ENCODE measurements around the gene VEGFC. TPM values are rescaled to one million over a fixed set of nuclear protein-coding genes. Genes with fewer than 3 reads are reported as not detected.

VEGFC gene
- total and polyA plus RNA-seq, 7 experiments from 2014 or later = not detected

GRCh38 chr4:176755613-176756012, 37.1 kb downstream of the VEGFC start:
- ChIA-PET POLR2A (no interaction called here), CTCF (no interaction called here)
- H3K9me3 Mint-ChIP-seq = peaks cover 0 to 12% (median 0%) of the 10 kb centered on the region in 11 donors
- no peak overlapping the region for H3K4me3 Mint-ChIP-seq
- H3K4me1 ChIP-seq (ENCODE audit: control insufficient read depth in 2 of 2, insufficient read depth in 2 of 2, low read length in 2 of 2) = no peaks in the 10 kb centered on the region
- no peak overlapping the region for H3K4me3 ChIP-seq (ENCODE audit: low read length)
- no peaks in the 10 kb centered on the region for H3K9me3 ChIP-seq (ENCODE audit: control insufficient read depth in 2 of 3, low read length in 3 of 3)
- no peak overlapping the region for H3K27ac Mint-ChIP-seq
- no peak overlapping the region for H3K27ac ChIP-seq (ENCODE audit: low read depth, low read length)
- H3K36me3 Mint-ChIP-seq = no peaks in the 10 kb centered on the region
- H3K27me3 Mint-ChIP-seq = no peaks in the 10 kb centered on the region
- no peaks in the 10 kb centered on the region for H3K4me1 Mint-ChIP-seq
- ATAC-seq (no peak), DNase-seq (no peak)
- H3K36me3 ChIP-seq (ENCODE audit: control insufficient read depth in 2 of 3, insufficient read depth in 3 of 3, low read length in 3 of 3) = no peaks in the 10 kb centered on the region
- H3K27me3 ChIP-seq (ENCODE audit: control insufficient read depth in 2 of 2, insufficient read depth in 2 of 2, low read length in 2 of 2) = no peaks in the 10 kb centered on the region
- intact Hi-C loops (cut with micrococcal nuclease) = no loop called here

GRCh38 chr4:176755001-176755400, 37.7 kb downstream of the VEGFC start:
- no peak for DNase-seq
- Histone ChIP-seq H3K27ac (ENCODE audit: low read depth, low read length) (no peak overlapping the region), H3K9me3 (ENCODE audit: control insufficient read depth in 2 of 3, low read length in 3 of 3) (no peaks in the 10 kb centered on the region), H3K27me3 (ENCODE audit: control insufficient read depth in 2 of 2, insufficient read depth in 2 of 2, low read length in 2 of 2) (no peaks in the 10 kb centered on the region), H3K4me1 (ENCODE audit: control insufficient read depth in 2 of 2, insufficient read depth in 2 of 2, low read length in 2 of 2) (no peaks in the 10 kb centered on the region), H3K36me3 (ENCODE audit: control insufficient read depth in 2 of 3, insufficient read depth in 3 of 3, low read length in 3 of 3) (no peaks in the 10 kb centered on the region), H3K4me3 (ENCODE audit: low read length) (no peak overlapping the region)
- Mint-ChIP-seq H3K36me3 (no peaks in the 10 kb centered on the region), H3K4me1 (no peaks in the 10 kb centered on the region), H3K27me3 (no peaks in the 10 kb centered on the region), H3K4me3 (no peak overlapping the region), H3K9me3 (peaks cover 0 to 12% (median 0%) of the 10 kb centered on the region in 11 donors), H3K27ac (no peak overlapping the region)
- intact Hi-C loops (cut with micrococcal nuclease) = no loop called here
- no peak for ATAC-seq
- ChIA-PET CTCF (no interaction called here), POLR2A (no interaction called here)

DNA sequence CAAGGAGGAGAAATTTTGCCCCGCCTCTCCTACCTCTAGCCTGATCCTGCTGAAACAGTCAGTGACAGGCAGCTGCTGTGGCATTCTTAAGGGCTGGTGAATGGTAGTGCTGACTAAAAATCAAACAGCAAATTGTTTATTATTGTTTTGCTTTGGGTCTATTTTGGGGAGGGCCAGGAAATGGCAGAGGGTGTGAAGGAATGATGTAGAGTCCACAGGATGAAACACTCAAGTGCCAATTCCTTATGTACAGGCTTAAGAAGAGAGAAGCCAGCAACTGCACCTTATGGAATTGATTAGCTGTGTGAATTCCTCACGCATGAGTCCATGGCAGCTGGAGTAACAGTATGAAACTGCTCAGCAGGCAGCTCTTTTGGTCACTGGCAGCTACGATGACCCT, 39.7 kb downstream of the VEGFC start:
- POLR2A ChIA-PET = no interaction called here
- H3K4me1 ChIP-seq (ENCODE audit: control insufficient read depth in 2 of 2, insufficient read depth in 2 of 2, low read length in 2 of 2) = no peaks in the 10 kb centered on the region
- intact Hi-C loops (cut with micrococcal nuclease) = no loop called here

GRCh38 chr4:176752191-176752749, 40.5 kb downstream of the VEGFC start:
- Histone ChIP-seq H3K4me1 (ENCODE audit: control insufficient read depth in 2 of 2, insufficient read depth in 2 of 2, low read length in 2 of 2) (no peaks in the 10 kb centered on the region), H3K9me3 (ENCODE audit: control insufficient read depth in 2 of 3, low read length in 3 of 3) (no peaks in the 10 kb centered on the region), H3K27ac (ENCODE audit: low read depth, low read length) (no peak overlapping the region), H3K36me3 (ENCODE audit: control insufficient read depth in 2 of 3, insufficient read depth in 3 of 3, low read length in 3 of 3) (no peaks in the 10 kb centered on the region), H3K4me3 (ENCODE audit: low read length) (no peak overlapping the region), H3K27me3 (ENCODE audit: control insufficient read depth in 2 of 2, insufficient read depth in 2 of 2, low read length in 2 of 2) (no peaks in the 10 kb centered on the region)
- H3K27me3 Mint-ChIP-seq = no peaks in the 10 kb centered on the region
- CTCF ChIA-PET = no interaction called here
- ATAC-seq (no peak), DNase-seq (no peak)
- peaks cover 0 to 12% (median 0%) of the 10 kb centered on the region in 11 donors for H3K9me3 Mint-ChIP-seq
- POLR2A ChIA-PET = no interaction called here
- no peaks in the 10 kb centered on the region for H3K36me3 Mint-ChIP-seq
- intact Hi-C loops (cut with micrococcal nuclease) = no loop called here
- no peak overlapping the region for H3K4me3 Mint-ChIP-seq
- no peaks in the 10 kb centered on the region for H3K4me1 Mint-ChIP-seq
- no peak overlapping the region for H3K27ac Mint-ChIP-seq

More for the DNA sequence above, 39.7 kb downstream of the VEGFC start:
- ATAC-seq = no peak
- Histone ChIP-seq H3K27ac (ENCODE audit: low read depth, low read length) (no peak overlapping the region), H3K27me3 (ENCODE audit: control insufficient read depth in 2 of 2, insufficient read depth in 2 of 2, low read length in 2 of 2) (no peaks in the 10 kb centered on the region), H3K9me3 (ENCODE audit: control insufficient read depth in 2 of 3, low read length in 3 of 3) (no peaks in the 10 kb centered on the region), H3K36me3 (ENCODE audit: control insufficient read depth in 2 of 3, insufficient read depth in 3 of 3, low read length in 3 of 3) (no peaks in the 10 kb centered on the region), H3K4me3 (ENCODE audit: low read length) (no peak overlapping the region)
- Mint-ChIP-seq H3K4me3 (no peak overlapping the region), H3K4me1 (no peaks in the 10 kb centered on the region), H3K27me3 (no peaks in the 10 kb centered on the region), H3K27ac (no peak overlapping the region), H3K9me3 (peaks cover 0 to 12% (median 0%) of the 10 kb centered on the region in 11 donors), H3K36me3 (no peaks in the 10 kb centered on the region)
- no peak for DNase-seq
- CTCF ChIA-PET = no interaction called here

DNA sequence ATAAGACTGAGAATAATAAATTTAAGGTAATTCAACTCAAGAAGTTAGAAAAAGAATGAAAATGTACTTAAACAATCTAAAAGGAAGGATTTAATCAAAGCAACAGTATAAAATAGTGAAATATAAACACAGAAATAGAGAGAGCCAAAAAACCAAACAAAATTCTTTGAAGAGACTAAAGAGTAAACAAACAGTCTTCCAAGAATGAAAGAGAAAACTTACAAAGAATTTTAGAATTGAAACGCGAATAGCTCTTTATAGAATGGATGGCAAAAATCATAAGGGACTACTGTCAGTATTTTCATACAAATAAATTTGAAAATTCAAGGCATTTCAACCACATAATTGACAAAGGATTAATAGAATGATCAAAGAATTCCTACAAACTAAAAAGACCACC, 41.7 kb downstream of the VEGFC start:
- Histone ChIP-seq H3K36me3 (ENCODE audit: control insufficient read depth in 2 of 3, insufficient read depth in 3 of 3, low read length in 3 of 3) (no peaks in the 10 kb centered on the region), H3K9me3 (ENCODE audit: control insufficient read depth in 2 of 3, low read length in 3 of 3) (no peaks in the 10 kb centered on the region), H3K4me1 (ENCODE audit: control insufficient read depth in 2 of 2, insufficient read depth in 2 of 2, low read length in 2 of 2) (no peaks in the 10 kb centered on the region), H3K27me3 (ENCODE audit: control insufficient read depth in 2 of 2, insufficient read depth in 2 of 2, low read length in 2 of 2) (no peaks in the 10 kb centered on the region), H3K27ac (ENCODE audit: low read depth, low read length) (no peak overlapping the region), H3K4me3 (ENCODE audit: low read length) (no peak overlapping the region)
- intact Hi-C loops (cut with micrococcal nuclease) = no loop called here
- CTCF ChIA-PET = no interaction called here
- H3K36me3 Mint-ChIP-seq = no peaks in the 10 kb centered on the region
- POLR2A ChIA-PET = no interaction called here
- H3K4me1 Mint-ChIP-seq = no peaks in the 10 kb centered on the region
- peaks cover 0 to 7% (median 0%) of the 10 kb centered on the region in 11 donors for H3K9me3 Mint-ChIP-seq
- DNase-seq (no peak), ATAC-seq (no peak)
- no peak overlapping the region for H3K27ac Mint-ChIP-seq
- no peaks in the 10 kb centered on the region for H3K27me3 Mint-ChIP-seq
- H3K4me3 Mint-ChIP-seq = no peak overlapping the region

- Mint-ChIP-seq H3K4me3 (no peak overlapping the region), H3K27me3 (no peaks in the 10 kb centered on the region), H3K27ac (no peak overlapping the region), H3K36me3 (no peaks in the 10 kb centered on the region), H3K9me3 (peaks cover 0 to 5% (median 0%) of the 10 kb centered on the region in 11 donors), H3K4me1 (no peaks in the 10 kb centered on the region)
- Histone ChIP-seq H3K9me3 (ENCODE audit: control insufficient read depth in 2 of 3, low read length in 3 of 3) (no peaks in the 10 kb centered on the region), H3K36me3 (ENCODE audit: control insufficient read depth in 2 of 3, insufficient read depth in 3 of 3, low read length in 3 of 3) (no peaks in the 10 kb centered on the region), H3K4me3 (ENCODE audit: low read length) (no peak overlapping the region), H3K27ac (ENCODE audit: low read depth, low read length) (no peak overlapping the region), H3K4me1 (ENCODE audit: control insufficient read depth in 2 of 2, insufficient read depth in 2 of 2, low read length in 2 of 2) (no peaks in the 10 kb centered on the region), H3K27me3 (ENCODE audit: control insufficient read depth in 2 of 2, insufficient read depth in 2 of 2, low read length in 2 of 2) (no peaks in the 10 kb centered on the region)
- DNase-seq = no peak
- ATAC-seq = no peak
- ChIA-PET CTCF (no interaction called here), POLR2A (no interaction called here)
- intact Hi-C loops (cut with micrococcal nuclease) = no loop called here
These were observed 45.9 kb downstream of the VEGFC start for GRCh38 chr4:176746846-176747245.

DNA sequence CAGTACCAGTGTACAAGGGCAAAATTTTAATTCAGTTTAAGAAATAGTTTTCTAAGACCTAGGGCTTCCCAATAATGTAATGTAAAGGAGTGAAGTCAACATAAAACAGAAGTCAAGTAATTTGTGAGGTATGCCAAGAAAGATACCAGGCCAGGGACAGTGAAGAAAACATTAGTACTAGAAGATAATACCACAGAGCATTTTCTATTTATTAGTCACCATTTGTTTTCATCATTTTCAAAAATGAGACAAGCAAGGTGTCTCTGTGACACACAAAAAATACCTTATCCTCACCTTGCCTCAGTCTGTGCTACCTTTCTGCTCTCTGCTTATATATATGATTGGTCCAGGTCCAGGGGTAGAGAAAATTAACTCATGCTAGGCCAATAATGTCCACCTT, 46.8 kb downstream of the VEGFC start:
- Mint-ChIP-seq H3K27ac (no peak overlapping the region), H3K9me3 (peaks cover 0 to 5% (median 0%) of the 10 kb centered on the region in 11 donors), H3K27me3 (no peaks in the 10 kb centered on the region), H3K36me3 (no peaks in the 10 kb centered on the region), H3K4me3 (no peak overlapping the region), H3K4me1 (no peaks in the 10 kb centered on the region)
- H3K4me1 ChIP-seq (ENCODE audit: control insufficient read depth in 2 of 2, insufficient read depth in 2 of 2, low read length in 2 of 2) = no peaks in the 10 kb centered on the region
- ChIA-PET CTCF (no interaction called here), POLR2A (no interaction called here)
- H3K36me3 ChIP-seq (ENCODE audit: control insufficient read depth in 2 of 3, insufficient read depth in 3 of 3, low read length in 3 of 3) = no peaks in the 10 kb centered on the region
- no peaks in the 10 kb centered on the region for H3K9me3 ChIP-seq (ENCODE audit: control insufficient read depth in 2 of 3, low read length in 3 of 3)
- ATAC-seq (no peak), DNase-seq (no peak)
- no peak overlapping the region for H3K27ac ChIP-seq (ENCODE audit: low read depth, low read length)
- intact Hi-C loops (cut with micrococcal nuclease) = no loop called here
- H3K4me3 ChIP-seq (ENCODE audit: low read length) = no peak overlapping the region
- no peaks in the 10 kb centered on the region for H3K27me3 ChIP-seq (ENCODE audit: control insufficient read depth in 2 of 2, insufficient read depth in 2 of 2, low read length in 2 of 2)
